PC-9 (cell line): ENCODE data around the gene CALML6. TPM values are rescaled to one million over a fixed set of nuclear protein-coding genes. Genes with fewer than 3 reads are reported as not detected.

Source experiments
- BruUV-seq: library from RNA; stranded (reverse); fragments of 400-500 nt; replicated peaks from 2 replicates; lab custom pipeline; 2021; lab: Mats Ljungman, UMichigan
- CTCF ChIA-PET: fragments of 300-600 bp; sonication (Branson Sonifier 250); formaldehyde crosslinking; loops from one replicate; lab custom pipeline; 2022; ENCODE audit warnings: antibody characterized with exemption; lab: Charles Lee
- POLR2A ChIA-PET: fragments of 300-600 bp; sonication (Branson Sonifier 250); formaldehyde crosslinking; loops from one replicate; lab custom pipeline; 2022; ENCODE audit warnings: antibody characterized with exemption; ENCODE audit not compliant: unreplicated experiment; lab: Charles Lee
- DNase-seq, 2 experiments: peaks; one replicate each; pipeline versions ENCODE4 v3.0.0 to v3.0.0-alpha.2; 2015 to 2022; ENCODE audit warnings: mixed read lengths in 1 of 2
- H2AFZ ChIP-seq: fragments of 200-600 bp; sonication (generic); 2 replicates; pipeline ENCODE4 v1.8.1; 2017; ENCODE audit warnings: antibody characterized with exemption
- H3F3A ChIP-seq: fragments of 200-600 bp; sonication (generic); 2 replicates; pipeline ENCODE4 v1.8.1; 2017; ENCODE audit warnings: antibody characterized with exemption, mild to moderate bottlenecking, low read depth; ENCODE audit not compliant: insufficient read depth
- H3K27ac ChIP-seq: fragments of 200-600 bp; sonication (generic); 2 replicates; pipeline ENCODE4 v1.6.1; 2016; ENCODE audit warnings: mixed run types
- H3K27me3 ChIP-seq: fragments of 200-600 bp; sonication (generic); 2 replicates; pipeline ENCODE4 v1.6.1; 2016; ENCODE audit warnings: low read depth, mixed run types; ENCODE audit not compliant: insufficient read depth
- H3K36me3 ChIP-seq: fragments of 200-600 bp; sonication (generic); 2 replicates; pipeline ENCODE4 v1.6.1; 2016; ENCODE audit warnings: low read depth, mixed run types
- H3K4me1 ChIP-seq: fragments of 200-600 bp; sonication (generic); replicated peaks from 2 replicates; pipeline ENCODE4 v1.6.1; 2016; ENCODE audit warnings: mixed run types; ENCODE audit not compliant: insufficient read depth
- H3K4me2 ChIP-seq: fragments of 200-600 bp; sonication (generic); 2 replicates; pipeline ENCODE4 v1.6.1; 2017; ENCODE audit warnings: mixed run types
- H3K4me3 ChIP-seq: fragments of 200-600 bp; sonication (generic); 2 replicates; pipeline ENCODE4 v1.6.1; 2016; ENCODE audit warnings: mixed run types
- H3K79me2 ChIP-seq: fragments of 200-600 bp; sonication (generic); 2 replicates; pipeline ENCODE4 v1.6.1; 2017; ENCODE audit warnings: low read depth, mixed run types
- H3K9me2 ChIP-seq: fragments of 200-600 bp; sonication (generic); 2 replicates; pipeline ENCODE4 v1.8.1; 2017; ENCODE audit warnings: mild to moderate bottlenecking; ENCODE audit not compliant: insufficient read depth
- H3K9me3 ChIP-seq: fragments of 200-600 bp; sonication (generic); 2 replicates; pipeline ENCODE4 v1.8.1; 2016; ENCODE audit warnings: low read depth; ENCODE audit not compliant: insufficient read depth
- H4K20me1 ChIP-seq: fragments of 200-600 bp; sonication (generic); 2 replicates; pipeline ENCODE4 v1.8.1; 2017; ENCODE audit not compliant: insufficient read depth
- EZH2 ChIP-seq: fragments of 200-600 bp; sonication (generic); IDR thresholded peaks from 2 replicates; pipeline ENCODE4 v1.8.0; 2017; ENCODE audit warnings: antibody characterized with exemption, low read depth
- intact Hi-C: fragments of 100-400 bp; cut with micrococcal nuclease; formaldehyde crosslinking; loops from one replicate; pipeline ENCODE4 v1.10.0; 2022; ENCODE audit not compliant: unreplicated experiment
- total RNA-seq: library from RNA; stranded (reverse); gene quantifications from 2 replicates; pipeline ENCODE4 v1.2.3, GENCODE V29; 2021
- TF ChIP-seq, protein P1 (sequence below): fragments of 200-600 bp; sonication (generic); conservative IDR thresholded peaks from 2 replicates; pipeline ENCODE4 v1.6.1; 2017; ENCODE audit warnings: mixed run types, antibody characterized with exemption, mild to moderate bottlenecking, moderate library complexity

Gene CALML6
- total RNA-seq, 1 experiment from 2014 or later, result 2.1 TPM

DNA sequence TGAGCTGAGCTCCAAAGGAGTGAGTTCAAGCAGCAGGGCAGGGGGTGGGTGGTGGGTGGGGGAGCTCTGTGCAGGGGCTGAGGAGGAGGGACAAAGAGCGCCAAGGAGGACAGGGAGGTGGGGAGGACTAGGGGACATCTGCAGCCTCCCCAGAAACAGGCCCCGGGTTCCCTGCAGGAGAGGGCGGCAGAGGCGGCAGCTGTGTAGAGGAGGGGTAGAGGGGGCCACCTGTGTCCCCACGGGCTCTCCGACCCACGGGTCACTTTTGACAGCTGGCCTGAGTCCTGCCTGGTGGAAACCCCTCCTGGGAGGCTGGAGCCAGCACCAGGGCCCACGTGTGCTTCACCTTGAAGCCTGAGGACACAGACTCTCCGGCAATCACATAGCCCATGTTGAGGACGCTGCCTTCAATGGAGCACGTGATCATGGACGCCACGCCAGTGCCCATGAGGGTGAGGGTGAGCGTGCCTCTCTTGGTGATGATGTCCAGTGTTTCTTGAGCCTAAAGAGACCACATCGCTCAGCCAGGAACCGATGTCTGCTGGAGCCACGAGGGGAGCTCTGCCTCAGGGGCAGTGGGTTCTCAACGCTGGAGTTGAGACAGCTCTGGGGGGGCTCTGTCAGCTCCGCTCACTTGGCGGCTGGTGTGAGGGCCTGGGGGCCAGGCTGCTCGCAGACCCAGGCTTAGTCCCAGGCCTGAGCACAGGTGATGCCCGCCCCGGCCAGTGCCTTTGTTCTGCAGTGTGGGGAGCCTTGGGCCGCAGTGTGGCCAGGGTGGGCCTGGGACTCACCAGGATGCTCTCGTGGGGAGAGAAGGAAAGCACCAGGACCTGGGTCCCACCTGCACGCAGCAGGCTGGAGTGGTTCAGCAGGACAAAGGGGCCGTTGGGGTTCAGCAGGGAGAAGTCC, 10.6 kb downstream of the CALML6 start:
- POLR2A ChIA-PET, result no interaction called here
- H3K27me3 ChIP-seq, result peaks cover 42% of the 10 kb centered on the region
- BruUV-seq, result no TSS peak
- H3K4me2 ChIP-seq, result no peak overlapping the region
- no peaks in the 10 kb centered on the region for H3K9me3 ChIP-seq
- no peak for DNase-seq
- TF ChIP-seq, protein P1, sequence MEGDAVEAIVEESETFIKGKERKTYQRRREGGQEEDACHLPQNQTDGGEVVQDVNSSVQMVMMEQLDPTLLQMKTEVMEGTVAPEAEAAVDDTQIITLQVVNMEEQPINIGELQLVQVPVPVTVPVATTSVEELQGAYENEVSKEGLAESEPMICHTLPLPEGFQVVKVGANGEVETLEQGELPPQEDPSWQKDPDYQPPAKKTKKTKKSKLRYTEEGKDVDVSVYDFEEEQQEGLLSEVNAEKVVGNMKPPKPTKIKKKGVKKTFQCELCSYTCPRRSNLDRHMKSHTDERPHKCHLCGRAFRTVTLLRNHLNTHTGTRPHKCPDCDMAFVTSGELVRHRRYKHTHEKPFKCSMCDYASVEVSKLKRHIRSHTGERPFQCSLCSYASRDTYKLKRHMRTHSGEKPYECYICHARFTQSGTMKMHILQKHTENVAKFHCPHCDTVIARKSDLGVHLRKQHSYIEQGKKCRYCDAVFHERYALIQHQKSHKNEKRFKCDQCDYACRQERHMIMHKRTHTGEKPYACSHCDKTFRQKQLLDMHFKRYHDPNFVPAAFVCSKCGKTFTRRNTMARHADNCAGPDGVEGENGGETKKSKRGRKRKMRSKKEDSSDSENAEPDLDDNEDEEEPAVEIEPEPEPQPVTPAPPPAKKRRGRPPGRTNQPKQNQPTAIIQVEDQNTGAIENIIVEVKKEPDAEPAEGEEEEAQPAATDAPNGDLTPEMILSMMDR, result no peak
- no peak for TF ChIP-seq EZH2
- H3K4me1 ChIP-seq, result no peaks in the 10 kb centered on the region
- H3K36me3 ChIP-seq, result no peaks in the 10 kb centered on the region
- CTCF ChIA-PET, result no interaction called here
- intact Hi-C loops, result no loop called here
- H3K9me2 ChIP-seq, result no peaks in the 10 kb centered on the region
- H3K4me3 ChIP-seq, result no peak overlapping the region
- no peak overlapping the region for H3K27ac ChIP-seq
- H2AFZ ChIP-seq, result no peak overlapping the region
- H4K20me1 ChIP-seq, result no peaks in the 10 kb centered on the region
- H3F3A ChIP-seq, result 0 out of 2 replicates have a peak, but pooled peaks cover 6% of the 10 kb centered on the region
- H3K79me2 ChIP-seq, result no peaks in the 10 kb centered on the region

DNA sequence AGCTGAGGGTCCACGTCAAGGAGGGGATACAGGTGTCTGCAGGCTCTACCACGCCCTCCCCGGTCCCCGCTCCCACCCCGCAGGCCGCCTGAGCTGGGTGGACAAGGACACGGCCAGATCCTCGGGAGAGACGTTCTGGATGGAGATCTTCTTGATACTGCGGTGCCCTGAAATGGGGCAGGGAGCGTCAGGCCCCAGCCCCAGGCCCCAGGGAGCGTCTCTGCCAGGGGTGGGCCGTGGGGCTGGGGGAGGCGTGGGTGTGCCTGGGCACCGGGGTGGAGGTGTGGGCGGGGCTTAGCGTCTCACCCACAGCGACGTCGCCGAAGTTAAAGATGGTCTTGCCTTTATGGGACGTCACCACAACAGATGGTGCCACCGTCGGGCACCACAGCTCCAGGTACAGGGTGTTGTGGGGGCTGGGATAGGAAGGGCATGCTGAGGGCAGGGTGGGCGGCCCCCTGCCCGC, 11.3 kb downstream of the CALML6 start:
- no peak overlapping the region for H2AFZ ChIP-seq
- 0 out of 2 replicates have a peak, but pooled peaks cover 7% of the 10 kb centered on the region for H3F3A ChIP-seq
- H3K9me2 ChIP-seq, result no peaks in the 10 kb centered on the region
- CTCF ChIA-PET, result no interaction called here
- no peak for DNase-seq
- H4K20me1 ChIP-seq, result no peaks in the 10 kb centered on the region
- H3K36me3 ChIP-seq, result no peaks in the 10 kb centered on the region
- no peak overlapping the region for H3K4me3 ChIP-seq
- H3K27me3 ChIP-seq, result peaks cover 42% of the 10 kb centered on the region
- no peaks in the 10 kb centered on the region for H3K4me1 ChIP-seq
- no peak for TF ChIP-seq EZH2
- TF ChIP-seq, protein P1, result no peak
- intact Hi-C loops, result no loop called here
- H3K9me3 ChIP-seq, result no peaks in the 10 kb centered on the region
- H3K4me2 ChIP-seq, result no peak overlapping the region
- POLR2A ChIA-PET, result interaction anchor here (0.6 kb wide), 1 partner anchor 10 kb away, joined by 4 read pairs; no protein-coding TSS in a partner anchor
- no peaks in the 10 kb centered on the region for H3K79me2 ChIP-seq
- H3K27ac ChIP-seq, result no peak overlapping the region
- no TSS peak for BruUV-seq

DNA sequence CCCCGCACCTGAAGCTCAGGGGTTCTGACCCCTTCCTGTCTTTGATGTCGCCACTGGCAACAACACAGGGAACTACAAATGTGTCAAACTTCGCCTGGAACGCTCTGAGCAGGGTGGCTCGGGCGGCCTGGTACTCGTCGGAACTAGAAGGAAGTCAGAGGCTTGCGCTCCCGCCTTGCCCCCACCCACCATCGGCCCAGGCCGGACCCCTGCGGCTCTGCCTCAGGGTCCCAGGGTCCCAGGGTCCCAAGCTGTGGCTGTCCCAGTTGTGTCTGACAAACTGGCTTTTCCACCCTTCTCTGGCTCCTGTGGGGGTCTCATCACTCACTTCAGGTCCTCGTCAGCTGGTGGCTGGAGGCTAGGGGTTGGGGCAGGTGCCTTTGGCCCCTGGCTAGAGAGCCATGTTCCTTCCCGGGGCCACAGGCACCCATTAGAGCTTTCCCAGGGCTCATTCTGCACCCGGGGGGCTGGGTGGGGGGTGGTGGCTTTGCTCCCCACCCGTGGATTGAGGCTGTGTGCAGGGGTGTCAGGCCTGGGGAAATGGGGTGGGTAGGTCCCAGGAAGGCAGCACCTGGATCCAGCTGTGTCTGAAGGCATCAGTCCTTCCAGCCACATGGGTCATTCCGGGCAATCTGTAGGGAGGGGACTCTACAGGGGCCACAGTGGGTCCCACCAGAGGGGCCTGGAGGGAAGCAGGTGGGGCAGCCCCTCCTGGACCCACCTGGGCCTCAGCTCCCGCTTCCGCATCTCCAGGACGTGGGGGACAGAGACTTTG, 12.0 kb downstream of the CALML6 start:
- no peaks in the 10 kb centered on the region for H4K20me1 ChIP-seq
- peaks cover 42% of the 10 kb centered on the region for H3K27me3 ChIP-seq
- no peak for TF ChIP-seq EZH2
- TF ChIP-seq, protein P1, result no peak
- H3K27ac ChIP-seq, result no peak overlapping the region
- no peaks in the 10 kb centered on the region for H3K36me3 ChIP-seq
- H3K79me2 ChIP-seq, result no peaks in the 10 kb centered on the region
- no peak overlapping the region for H3K4me2 ChIP-seq
- POLR2A ChIA-PET, result interaction anchor here (0.6 kb wide), 1 partner anchor 9 kb away, joined by 4 read pairs; no protein-coding TSS in a partner anchor
- no peak overlapping the region for H2AFZ ChIP-seq
- H3K9me2 ChIP-seq, result no peaks in the 10 kb centered on the region
- CTCF ChIA-PET, result no interaction called here
- DNase-seq, result no peak
- 0 out of 2 replicates have a peak, but pooled peaks cover 7% of the 10 kb centered on the region for H3F3A ChIP-seq
- no peak overlapping the region for H3K4me3 ChIP-seq
- intact Hi-C loops, result no loop called here
- BruUV-seq, result no TSS peak
- H3K9me3 ChIP-seq, result no peaks in the 10 kb centered on the region
- no peaks in the 10 kb centered on the region for H3K4me1 ChIP-seq
